C4-2B (cell line): ENCODE results near the gene SSBP4.

ENCODE experiments used
- H3K27ac ChIP-seq: fragments of 450-650 bp; 2 replicates; pipeline ENCODE4 v1.5.1; 2017
- CTCF ChIP-seq: fragments of 450-650 bp; conservative IDR thresholded peaks from 2 replicates; pipeline ENCODE4 v1.5.1; 2017; ENCODE audit warnings: mild to moderate bottlenecking
- ZFX ChIP-seq: fragments of 450-650 bp; IDR thresholded peaks from 2 replicates; pipeline ENCODE4 v1.6.1; 2017

SSBP4 gene

GRCh38 chr19:18446145-18446810, 27.1 kb downstream of the SSBP4 start:
- TF ChIP-seq ZFX (no peak), CTCF (no peak)
- H3K27ac ChIP-seq, result peak overlapping the region; percentile 70

- TF ChIP-seq ZFX (no peak), CTCF (no peak; the same call in 1 of the 2 replicates)
- peak overlapping the region; percentile 70 for H3K27ac ChIP-seq
Observed at GRCh38 chr19:18446811-18447359, 27.7 kb downstream of the SSBP4 start.

- TF ChIP-seq CTCF, result no peak
- TF ChIP-seq ZFX, result no peak
- no peak overlapping the region for H3K27ac ChIP-seq
Observed at GRCh38 chr19:18449552-18449951, 30.4 kb downstream of the SSBP4 start.

GRCh38 chr19:18450021-18450930, 31.1 kb downstream of the SSBP4 start:
- TF ChIP-seq ZFX (no peak), CTCF (no peak)
- no peak overlapping the region for H3K27ac ChIP-seq

- H3K27ac ChIP-seq, result no peak overlapping the region
Observed at GRCh38 chr19:18450931-18451836, 32.0 kb downstream of the SSBP4 start.

GRCh38 chr19:18452386-18452785, 33.2 kb downstream of the SSBP4 start:
- no peak overlapping the region for H3K27ac ChIP-seq
- TF ChIP-seq ZFX, result no peak
- TF ChIP-seq CTCF, result no peak

More at GRCh38 chr19:18450931-18451836, 32.0 kb downstream of the SSBP4 start:
- TF ChIP-seq CTCF (peak; percentile 98), ZFX (no peak)
